Measurements from ENCODE around the gene UBAC2.

Gene UBAC2

DNA sequence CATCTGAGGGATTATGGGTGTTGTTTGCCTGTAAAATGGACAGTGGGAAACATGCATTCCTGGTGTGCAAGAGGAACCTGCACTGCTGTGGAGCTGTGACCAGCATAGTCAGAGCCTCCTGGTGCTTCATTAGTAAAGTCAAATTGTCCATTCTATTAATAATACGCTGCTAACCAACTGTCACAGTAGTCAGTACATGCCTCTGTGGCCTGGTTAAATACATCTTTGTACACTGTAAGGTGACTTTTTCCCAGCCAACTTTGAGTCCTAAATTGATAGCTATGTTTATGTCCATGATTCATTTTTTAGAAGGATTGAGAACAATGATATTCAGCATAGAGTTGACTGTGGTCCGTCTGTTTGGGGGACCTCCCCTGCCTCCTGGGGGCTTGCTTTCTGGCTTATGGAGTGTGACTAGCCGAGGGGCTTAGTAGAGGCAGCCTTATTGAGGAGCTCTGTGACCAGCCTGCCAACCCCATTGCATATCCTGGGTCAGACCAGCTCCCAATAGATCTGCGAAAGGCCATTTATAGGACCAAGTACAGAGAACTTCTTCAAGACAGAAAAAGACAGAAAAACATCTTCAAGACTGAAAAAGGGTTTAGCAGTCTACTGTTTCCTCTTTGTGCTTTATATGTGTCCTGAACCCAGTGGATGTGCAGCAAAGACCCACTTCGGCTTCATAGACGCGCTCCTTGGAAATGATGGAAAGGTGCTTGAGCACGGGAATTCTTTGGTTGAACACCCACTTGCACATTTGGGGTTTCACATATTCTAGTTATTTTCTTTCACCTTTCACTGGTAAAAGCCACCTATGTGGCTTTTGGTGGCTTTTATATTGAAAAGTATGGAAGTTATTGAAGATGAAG, 102.2 kb downstream of the UBAC2 start:
- no peak for TF ChIP-seq POU2F2 (IDR thresholded peaks at IDR 0.05; ENCODE audit: low read depth, low read length)
- TF ChIP-seq TAF1 (IDR thresholded peaks at IDR 0.05; ENCODE audit: low read depth, low read length), result no peak
- peak; percentile 68 for TF ChIP-seq POLR2A (IDR thresholded peaks at IDR 0.05; ENCODE audit: low read depth, low read length)
- peak; percentile 44 for TF ChIP-seq POLR2AphosphoS5 (IDR thresholded peaks at IDR 0.05; ENCODE audit: low read depth, low read length)
- no peak for DNase-seq (ENCODE audit: insufficient read length, low spot score)
- peak; percentile 83 for FAIRE-seq

- FAIRE-seq, result peak; percentile 78
- no peak for DNase-seq (ENCODE audit: insufficient read length, low spot score)
- TF ChIP-seq POU2F2 (IDR thresholded peaks at IDR 0.05; ENCODE audit: low read depth, low read length) (peak; percentile 32; the same call in 1 of the 2 replicates), POLR2AphosphoS5 (IDR thresholded peaks at IDR 0.05; ENCODE audit: low read depth, low read length) (peak; percentile 53; the same call in 1 of the 2 replicates), PAX5 (IDR thresholded peaks at IDR 0.05; ENCODE audit: insufficient read depth, low read length, severe bottlenecking) (no peak), POLR2A (IDR thresholded peaks at IDR 0.05; ENCODE audit: low read depth, low read length) (peak; percentile 41; the same call in 1 of the 2 replicates)
These were observed 103.3 kb downstream of the UBAC2 start for GRCh38 chr13:99303863-99304521.

DNA sequence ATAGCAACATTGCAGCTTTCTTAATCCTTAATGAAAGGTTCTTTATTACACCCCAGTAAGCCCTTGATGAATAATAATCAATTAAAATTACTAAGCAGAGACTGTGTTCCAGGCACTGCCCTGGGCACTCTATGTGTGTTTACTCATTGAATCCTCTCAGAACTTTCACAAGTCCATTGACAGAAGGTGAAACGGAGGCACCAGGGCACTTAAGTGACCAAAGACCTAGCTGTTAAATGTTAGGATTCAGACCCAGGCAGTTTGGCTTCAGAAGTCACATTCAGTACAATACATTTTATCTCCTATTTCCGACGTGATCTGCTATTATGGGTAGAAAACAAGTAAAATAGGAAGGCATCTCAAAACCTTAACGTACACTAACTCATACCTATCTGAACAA, 103.9 kb downstream of the UBAC2 start:
- no peak for TF ChIP-seq PAX5 (IDR thresholded peaks at IDR 0.05; ENCODE audit: insufficient read depth, low read length, severe bottlenecking)
- TF ChIP-seq POU2F2 (IDR thresholded peaks at IDR 0.05; ENCODE audit: low read depth, low read length), result no peak
- no peak for TF ChIP-seq POLR2A (IDR thresholded peaks at IDR 0.05; ENCODE audit: low read depth, low read length)
- TF ChIP-seq TAF1 (IDR thresholded peaks at IDR 0.05; ENCODE audit: low read depth, low read length), result no peak
- TF ChIP-seq POLR2AphosphoS5 (IDR thresholded peaks at IDR 0.05; ENCODE audit: low read depth, low read length), result no peak
- TF ChIP-seq SPI1 (IDR thresholded peaks at IDR 0.05; ENCODE audit: low read depth, low read length), result no peak
- FAIRE-seq, result no peak
- no peak for DNase-seq (ENCODE audit: insufficient read length, low spot score)

DNA sequence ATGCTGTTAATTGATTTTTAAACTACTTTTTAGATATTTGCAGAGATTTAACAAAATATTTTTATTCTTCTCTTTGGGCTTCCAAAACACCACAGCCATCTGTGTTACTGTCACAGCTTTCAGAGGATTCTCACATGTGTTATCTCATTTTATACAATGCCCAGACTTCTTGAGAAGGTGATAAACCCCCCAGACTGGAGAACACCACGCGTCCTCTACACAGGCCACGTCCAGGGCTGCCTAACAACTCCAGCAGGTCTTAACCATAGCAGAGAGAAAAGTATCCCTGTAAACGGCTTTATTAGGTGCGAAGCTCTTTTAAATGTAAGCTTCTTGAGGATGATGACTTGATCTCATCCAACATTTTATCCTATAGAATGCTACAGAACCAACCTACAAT, 104.5 kb downstream of the UBAC2 start:
- DNase-seq (ENCODE audit: insufficient read length, low spot score) (no peak), FAIRE-seq (no peak)
- TF ChIP-seq TAF1 (IDR thresholded peaks at IDR 0.05; ENCODE audit: low read depth, low read length) (no peak), POLR2AphosphoS5 (IDR thresholded peaks at IDR 0.05; ENCODE audit: low read depth, low read length) (peak; percentile 17; the same call in 1 of the 2 replicates), PAX5 (IDR thresholded peaks at IDR 0.05; ENCODE audit: insufficient read depth, low read length, severe bottlenecking) (no peak), POLR2A (IDR thresholded peaks at IDR 0.05; ENCODE audit: low read depth, low read length) (no peak)

- DNase-seq (ENCODE audit: insufficient read length, low spot score) (no peak), FAIRE-seq (no peak)
- 0 out of 2 replicates have a peak, but pooled peaks have one; percentile 12 for TF ChIP-seq POLR2AphosphoS5 (IDR thresholded peaks at IDR 0.05; ENCODE audit: low read depth, low read length)
- TF ChIP-seq POU2F2 (IDR thresholded peaks at IDR 0.05; ENCODE audit: low read depth, low read length), result no peak
These were observed 104.9 kb downstream of the UBAC2 start for GRCh38 chr13:99305566-99305965.

DNA sequence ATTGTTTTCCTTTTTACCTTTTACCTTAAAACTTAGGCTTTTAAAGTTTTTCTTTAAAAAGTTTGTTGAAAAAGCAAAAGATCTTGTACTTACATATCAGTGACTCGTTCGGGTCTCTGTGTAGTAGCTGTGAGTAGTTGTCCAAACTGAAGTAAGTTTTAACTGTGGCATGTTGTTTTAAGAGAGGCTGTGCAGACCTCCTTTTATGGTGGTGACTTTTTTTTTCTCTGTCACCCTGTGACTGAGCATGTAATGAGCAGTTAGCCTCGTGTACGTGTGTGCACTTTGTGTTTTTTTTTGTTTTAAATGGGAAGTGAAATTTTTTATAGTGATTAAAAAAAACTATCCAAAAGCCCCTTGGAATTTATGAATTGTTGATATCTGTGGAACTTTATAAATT, 106.6 kb downstream of the UBAC2 start, which contains the start of gene GPR183:
Gene GPR183 (minus strand): TSS at position 153 of the 400 bp plus-strand sequence. CDS start 11,254 bp downstream, outside the sequence.
- FAIRE-seq (peak; percentile 86), DNase-seq (ENCODE audit: insufficient read length, low spot score) (no peak)
- TF ChIP-seq TAF1 (IDR thresholded peaks at IDR 0.05; ENCODE audit: low read depth, low read length) (peak; percentile 86), POLR2A (IDR thresholded peaks at IDR 0.05; ENCODE audit: low read depth, low read length) (peak; percentile 96), POLR2AphosphoS5 (IDR thresholded peaks at IDR 0.05; ENCODE audit: low read depth, low read length) (peak; percentile 94), PAX5 (IDR thresholded peaks at IDR 0.05; ENCODE audit: insufficient read depth, low read length, severe bottlenecking) (no peak), POU2F2 (IDR thresholded peaks at IDR 0.05; ENCODE audit: low read depth, low read length) (no peak), SPI1 (IDR thresholded peaks at IDR 0.05; ENCODE audit: low read depth, low read length) (peak; percentile 55)

DNA sequence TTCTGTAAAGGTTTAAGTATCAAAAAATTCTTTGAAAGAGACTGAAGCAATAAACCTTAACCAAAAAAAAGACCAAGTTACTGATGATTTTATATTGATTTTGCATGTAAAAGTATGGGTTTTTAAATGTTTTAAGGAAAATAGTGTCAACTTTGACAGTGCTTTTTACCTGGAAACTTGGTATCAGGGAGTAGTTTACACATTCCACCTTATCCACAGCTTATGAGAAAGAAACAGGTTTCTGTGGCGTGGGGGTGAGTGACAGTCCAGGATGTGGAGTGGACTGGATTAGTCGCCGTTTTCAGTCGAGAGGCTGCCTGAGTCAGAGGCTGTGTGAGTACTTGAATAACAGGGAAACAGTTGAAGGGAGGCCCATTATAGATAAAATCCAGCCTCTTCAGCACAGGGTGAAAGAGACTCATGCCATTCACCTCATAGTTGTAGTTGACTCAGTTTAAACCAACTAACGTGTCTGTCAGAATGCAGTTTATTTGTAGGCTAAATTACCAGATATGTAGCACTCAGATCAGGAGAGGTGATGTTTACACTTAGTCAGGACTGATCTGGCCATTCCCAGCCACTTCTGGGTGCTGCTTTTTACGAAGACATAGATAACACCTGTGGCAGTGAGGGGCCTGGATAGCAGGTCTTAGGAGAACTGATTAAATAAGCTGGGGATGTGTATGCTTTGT, 107.1 kb downstream of the UBAC2 start:
- FAIRE-seq (peak; percentile 93), DNase-seq (ENCODE audit: insufficient read length, low spot score) (no peak)
- TF ChIP-seq TAF1 (IDR thresholded peaks at IDR 0.05; ENCODE audit: low read depth, low read length) (peak; percentile 51; the same call in 1 of the 2 replicates), SPI1 (IDR thresholded peaks at IDR 0.05; ENCODE audit: low read depth, low read length) (no peak)

GRCh38 chr13:99308471-99309087, 107.9 kb downstream of the UBAC2 start:
- FAIRE-seq, result no peak

GRCh38 chr13:99310382-99311031, 109.9 kb downstream of the UBAC2 start:
- FAIRE-seq (no peak), DNase-seq (ENCODE audit: insufficient read length, low spot score) (no peak)
- TF ChIP-seq TAF1 (IDR thresholded peaks at IDR 0.05; ENCODE audit: low read depth, low read length) (no peak), POLR2AphosphoS5 (IDR thresholded peaks at IDR 0.05; ENCODE audit: low read depth, low read length) (no peak), SPI1 (IDR thresholded peaks at IDR 0.05; ENCODE audit: low read depth, low read length) (no peak), POLR2A (IDR thresholded peaks at IDR 0.05; ENCODE audit: low read depth, low read length) (no peak), PAX5 (IDR thresholded peaks at IDR 0.05; ENCODE audit: insufficient read depth, low read length, severe bottlenecking) (no peak), POU2F2 (IDR thresholded peaks at IDR 0.05; ENCODE audit: low read depth, low read length) (no peak)

More at GRCh38 chr13:99308471-99309087, 107.9 kb downstream of the UBAC2 start:
- TF ChIP-seq TAF1 (IDR thresholded peaks at IDR 0.05; ENCODE audit: low read depth, low read length) (no peak), POLR2AphosphoS5 (IDR thresholded peaks at IDR 0.05; ENCODE audit: low read depth, low read length) (no peak), PAX5 (IDR thresholded peaks at IDR 0.05; ENCODE audit: insufficient read depth, low read length, severe bottlenecking) (no peak), POU2F2 (IDR thresholded peaks at IDR 0.05; ENCODE audit: low read depth, low read length) (no peak), POLR2A (IDR thresholded peaks at IDR 0.05; ENCODE audit: low read depth, low read length) (no peak), SPI1 (IDR thresholded peaks at IDR 0.05; ENCODE audit: low read depth, low read length) (no peak)
- no peak for DNase-seq (ENCODE audit: insufficient read length, low spot score)
